HG02943 (cell line): ENCODE measurements around the gene ARL10.
"Not testable (repeated sequence)": the region's sequence is repeated elsewhere in the genome, so short reads cannot be mapped to it uniquely, and the experiment has no call there.

Experiments used
- ATAC-seq: cut with Tn5 transposase; IDR thresholded peaks from one replicate; pipeline ENCODE4 v1.9.1; 2021; ENCODE audit warnings: mild to moderate bottlenecking, low read depth, moderate library complexity; ENCODE audit not compliant: unreplicated experiment

The ARL10 gene

DNA sequence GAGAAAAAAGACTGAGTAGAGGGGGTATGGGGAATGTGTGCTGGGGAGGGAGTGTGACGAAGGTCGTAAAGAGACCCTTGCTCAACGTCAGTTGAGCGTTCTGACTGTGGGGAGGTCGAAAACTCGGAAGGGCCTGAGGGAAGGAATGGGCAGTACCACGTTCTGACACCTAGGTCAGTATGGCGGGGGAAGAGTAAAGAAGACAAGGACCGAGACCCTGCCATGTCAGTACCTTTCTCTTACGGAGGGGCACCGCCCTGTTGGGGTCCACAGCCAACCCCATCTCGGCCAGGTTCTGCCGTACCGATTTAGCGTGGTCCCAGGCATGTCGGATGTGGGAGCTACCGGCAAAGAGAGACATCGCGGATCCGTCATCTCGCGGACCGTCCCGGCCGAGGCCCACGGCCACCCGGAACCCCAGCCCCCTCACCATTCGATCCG lies 22.7 kb downstream of the ARL10 start:
- ATAC-seq, result no peak

DNA sequence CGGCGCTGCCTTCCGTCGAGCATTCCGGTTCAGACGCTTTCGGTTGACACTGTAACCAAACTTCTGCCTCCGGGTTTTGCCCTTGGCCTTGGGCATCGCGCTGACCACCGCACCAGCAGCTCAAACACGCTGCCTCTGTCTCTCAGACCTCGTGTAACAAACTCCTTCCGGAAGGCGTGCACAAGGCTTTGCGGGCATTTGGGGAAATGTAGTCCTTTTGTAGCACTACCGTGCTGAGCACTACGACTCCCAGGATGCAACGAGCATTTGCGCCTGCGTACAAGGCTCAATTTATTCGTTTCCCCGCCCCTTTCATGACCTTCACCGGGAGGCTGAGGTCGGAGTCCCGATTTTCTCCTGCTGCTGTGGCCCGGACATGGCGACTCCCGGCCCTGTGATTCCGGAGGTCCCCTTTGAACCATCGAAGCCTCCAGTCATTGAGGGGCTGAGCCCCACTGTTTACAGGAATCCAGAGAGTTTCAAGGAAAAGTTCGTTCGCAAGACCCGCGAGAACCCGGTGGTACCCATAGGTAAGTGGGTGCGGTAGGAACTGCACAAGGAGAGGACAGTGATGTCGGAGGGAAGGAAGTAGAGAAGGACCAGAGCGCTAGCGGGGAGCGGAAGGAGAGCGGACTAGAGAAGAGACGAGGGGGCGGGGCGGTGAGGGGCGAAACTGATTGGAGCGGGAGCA lies 23.3 kb downstream of the ARL10 start, which contains the start of the genes HIGD2A and NOP16:
Gene HIGD2A, plus strand, starts transcription at position 308 of the 691 bp plus-strand sequence. Its CDS starts 69 bp downstream, at position 377.
Gene NOP16, minus strand, starts transcription at position 155 of the 691 bp plus-strand sequence. Its CDS starts 59 bp downstream, at position 96.
- ATAC-seq, result peak; percentile 88

DNA sequence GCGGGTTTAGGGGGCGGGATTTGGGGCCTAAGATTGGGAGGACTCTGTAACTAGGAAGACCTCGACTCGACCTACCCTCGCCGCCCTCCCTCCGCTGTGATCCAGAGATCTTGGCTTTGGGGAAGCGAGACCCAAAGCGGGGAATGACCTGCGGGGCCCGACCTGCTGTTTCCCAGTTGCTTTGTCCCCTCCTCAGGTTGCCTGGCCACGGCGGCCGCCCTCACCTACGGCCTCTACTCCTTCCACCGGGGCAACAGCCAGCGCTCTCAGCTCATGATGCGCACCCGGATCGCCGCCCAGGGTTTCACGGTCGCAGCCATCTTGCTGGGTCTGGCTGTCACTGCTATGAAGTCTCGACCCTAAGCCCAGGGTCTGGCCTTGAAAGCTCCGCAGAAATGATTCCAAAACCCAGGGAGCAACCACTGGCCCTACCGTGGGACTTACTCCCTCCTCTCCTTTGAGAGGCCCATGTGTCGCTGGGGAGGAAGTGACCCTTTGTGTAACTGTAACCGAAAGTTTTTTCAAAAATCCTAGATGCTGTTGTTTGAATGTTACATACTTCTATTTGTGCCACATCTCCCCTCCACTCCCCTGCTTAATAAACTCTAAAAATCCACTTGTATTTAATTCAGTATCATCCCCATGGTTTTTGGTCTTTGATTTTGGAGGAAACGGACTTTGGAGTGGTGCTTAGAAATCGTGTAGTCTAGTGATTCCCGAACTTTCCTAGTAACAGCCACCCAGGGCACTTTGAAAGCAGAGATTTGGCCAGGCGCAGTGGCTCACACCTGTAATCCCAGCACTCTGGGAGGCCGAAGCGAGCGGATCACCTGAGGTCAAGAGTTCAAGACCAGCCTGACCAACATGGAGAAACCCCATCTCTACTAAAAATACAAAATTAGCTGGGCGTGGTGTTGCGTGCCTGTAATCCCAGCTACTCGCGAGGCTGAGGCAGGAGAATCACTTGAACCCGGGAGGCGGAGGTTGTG lies 24.1 kb downstream of the ARL10 start:
- ATAC-seq, result peak; percentile 31

DNA sequence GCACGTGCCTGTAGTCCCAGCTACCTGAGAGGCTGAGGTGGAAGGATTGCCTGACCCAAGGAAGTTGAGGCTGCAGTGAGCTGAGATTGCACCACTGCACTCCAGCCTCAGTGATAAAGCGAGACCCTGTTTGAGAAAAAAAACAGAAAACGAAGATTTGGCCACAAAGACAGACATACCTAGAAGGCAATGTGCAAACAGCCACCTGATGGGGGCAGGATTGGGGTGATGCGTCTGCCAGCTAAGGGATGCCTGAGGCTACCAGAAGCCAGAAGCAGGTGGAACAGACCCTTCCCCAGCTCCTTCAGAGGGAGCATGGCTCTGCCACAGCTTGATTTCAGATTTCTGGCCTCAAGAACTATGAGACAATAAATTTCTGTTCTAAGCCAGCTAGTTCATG lies 26.2 kb downstream of the ARL10 start:
- ATAC-seq, result no peak

DNA sequence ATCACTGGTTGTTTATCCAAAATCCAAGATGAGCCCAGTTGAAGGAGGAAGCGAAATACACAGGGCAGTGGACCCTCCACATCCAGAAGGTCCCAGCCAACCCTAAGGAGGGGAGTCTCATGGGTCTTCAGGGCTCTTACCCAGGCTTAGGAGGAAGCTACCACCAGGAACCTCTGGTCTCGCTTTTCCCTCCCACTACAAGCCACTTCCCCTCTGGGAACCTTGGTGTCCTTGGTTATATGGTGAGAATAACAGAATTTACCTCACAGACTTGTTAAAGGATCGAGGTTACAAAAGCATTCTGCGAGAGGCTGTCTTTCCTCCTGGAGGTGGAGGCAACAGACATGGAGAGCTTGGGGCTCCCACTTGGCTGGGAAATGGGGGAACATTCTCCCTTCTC lies 26.7 kb downstream of the ARL10 start:
- no peak for ATAC-seq

DNA sequence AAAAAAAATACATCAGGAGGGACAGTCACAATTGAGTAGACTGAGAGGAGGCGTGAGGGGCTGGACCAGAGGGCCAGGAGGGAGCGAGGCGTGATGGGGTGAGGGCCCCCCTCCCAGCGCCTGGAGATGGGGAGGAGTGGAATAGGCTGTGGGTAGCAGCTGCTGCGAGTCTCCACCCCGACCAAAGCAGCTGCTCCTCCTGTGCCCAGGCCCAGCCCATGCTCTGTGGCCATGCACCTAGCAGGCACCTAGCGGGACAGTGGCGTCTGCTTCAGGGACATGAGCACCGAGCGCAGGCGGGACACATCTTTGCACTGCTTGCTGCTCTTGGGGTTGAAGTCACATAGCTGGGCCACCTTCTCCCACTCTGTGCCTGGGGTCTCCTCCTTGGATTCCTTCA lies 27.2 kb downstream of the ARL10 start:
- no peak for ATAC-seq

DNA sequence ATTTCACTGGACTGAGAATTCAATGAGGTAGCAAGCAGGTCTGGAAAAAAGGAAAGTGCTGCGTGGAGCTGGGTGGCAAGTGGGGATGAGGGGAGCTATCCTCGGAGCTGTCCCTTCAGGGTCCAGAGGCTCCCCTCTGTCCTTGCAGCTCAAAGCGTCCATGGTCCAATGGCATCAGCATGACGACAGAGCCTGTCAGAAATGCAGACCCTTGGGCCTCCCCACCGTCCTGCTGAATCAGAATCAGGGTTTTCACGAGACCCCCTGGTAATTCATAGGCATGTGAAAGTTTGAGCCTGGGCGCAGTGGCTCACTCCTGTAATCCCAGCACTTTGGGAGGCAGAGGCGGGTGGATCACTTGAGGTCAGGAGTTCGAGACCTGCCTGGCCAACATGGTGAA lies 28.8 kb downstream of the ARL10 start:
- ATAC-seq, result no peak

DNA sequence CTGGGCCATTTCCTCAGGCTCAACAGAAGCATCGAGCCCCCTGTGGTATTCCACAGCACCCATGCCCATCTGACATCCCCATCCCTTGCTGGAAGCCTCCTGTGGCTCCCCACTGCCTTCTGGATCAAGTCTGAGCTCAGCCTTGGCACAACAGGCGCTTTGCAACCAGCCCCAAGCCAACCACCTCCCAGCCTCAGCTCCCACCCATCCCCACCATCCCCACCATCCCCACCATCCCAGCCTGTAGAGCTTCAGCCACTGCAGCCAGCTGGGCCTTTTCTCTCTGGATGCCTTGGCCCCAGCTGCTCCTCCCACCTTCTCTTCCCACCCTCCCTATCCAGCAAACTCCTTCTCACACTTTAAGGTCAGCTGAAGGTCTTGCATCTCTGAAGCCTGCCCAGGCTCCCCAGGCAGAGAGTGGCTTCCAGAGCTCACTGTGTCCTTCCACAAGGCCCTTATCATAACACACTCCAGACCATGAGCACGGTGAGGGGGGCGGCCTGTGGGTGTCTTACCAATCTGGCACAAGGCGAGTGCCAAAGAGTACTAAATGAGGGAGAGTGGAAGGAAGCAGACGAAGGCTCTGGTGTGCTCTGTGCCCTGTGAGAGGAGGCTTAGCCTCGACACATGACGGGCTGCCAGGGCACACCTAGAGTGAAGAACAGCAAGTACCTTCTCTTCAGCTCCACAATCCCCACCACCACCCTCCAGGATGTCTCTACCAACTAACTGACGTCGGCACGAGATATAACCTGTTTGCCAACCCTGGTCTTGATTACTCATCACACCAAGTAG lies 29.8 kb downstream of the ARL10 start:
- no peak for ATAC-seq

DNA sequence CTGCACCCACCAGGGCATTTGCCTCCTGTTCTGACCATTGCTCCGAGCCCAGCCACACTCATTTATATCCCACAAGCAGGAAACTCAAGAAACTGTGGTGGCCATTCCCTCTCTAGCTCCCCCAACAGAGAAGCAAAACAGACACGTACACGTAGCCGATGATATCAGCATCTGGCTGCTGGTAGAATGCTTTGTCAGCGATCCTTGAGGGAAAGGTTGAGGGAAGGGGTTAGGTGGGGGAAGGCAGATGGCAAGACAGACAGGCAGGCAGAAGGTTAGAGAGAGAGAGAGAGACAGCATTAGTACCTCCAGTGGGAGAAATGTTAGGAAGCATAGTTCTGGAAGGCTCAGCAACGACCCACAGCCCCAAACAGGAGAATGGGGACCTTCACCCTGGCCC lies 31.0 kb downstream of the ARL10 start:
- ATAC-seq, result no peak

DNA sequence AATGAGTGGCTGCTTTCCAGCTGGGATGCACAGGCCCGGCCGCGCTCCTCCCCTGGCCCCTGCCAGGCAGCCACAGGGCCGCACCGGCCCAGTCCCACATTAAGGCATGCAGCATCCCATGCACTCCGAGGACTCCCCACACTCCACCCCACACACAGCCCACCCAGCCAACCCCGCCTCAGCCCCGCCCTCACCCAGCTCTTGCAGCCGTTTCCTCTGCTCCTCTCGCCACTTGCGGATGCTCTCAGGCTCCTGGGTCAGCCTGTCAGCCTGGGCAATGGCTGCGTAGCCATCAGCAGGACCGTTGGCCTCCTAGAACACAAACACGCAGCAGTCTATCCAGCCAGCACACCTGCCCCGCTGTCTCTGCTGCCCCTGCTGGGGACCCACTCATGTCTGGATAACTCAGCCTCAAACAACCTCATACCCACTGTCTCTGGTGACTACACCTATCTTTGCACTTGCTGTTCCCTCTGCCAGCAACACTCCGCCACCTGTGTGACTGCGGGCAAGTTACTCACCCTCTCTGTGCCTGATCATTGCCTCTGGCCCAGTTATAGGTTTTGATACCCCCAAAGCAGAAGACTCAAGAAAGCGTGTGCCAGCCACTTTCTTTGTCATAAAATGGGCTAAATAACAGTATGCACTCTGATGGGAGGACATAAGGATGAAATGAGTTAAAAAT lies 32.6 kb downstream of the ARL10 start:
- ATAC-seq, result no peak

DNA sequence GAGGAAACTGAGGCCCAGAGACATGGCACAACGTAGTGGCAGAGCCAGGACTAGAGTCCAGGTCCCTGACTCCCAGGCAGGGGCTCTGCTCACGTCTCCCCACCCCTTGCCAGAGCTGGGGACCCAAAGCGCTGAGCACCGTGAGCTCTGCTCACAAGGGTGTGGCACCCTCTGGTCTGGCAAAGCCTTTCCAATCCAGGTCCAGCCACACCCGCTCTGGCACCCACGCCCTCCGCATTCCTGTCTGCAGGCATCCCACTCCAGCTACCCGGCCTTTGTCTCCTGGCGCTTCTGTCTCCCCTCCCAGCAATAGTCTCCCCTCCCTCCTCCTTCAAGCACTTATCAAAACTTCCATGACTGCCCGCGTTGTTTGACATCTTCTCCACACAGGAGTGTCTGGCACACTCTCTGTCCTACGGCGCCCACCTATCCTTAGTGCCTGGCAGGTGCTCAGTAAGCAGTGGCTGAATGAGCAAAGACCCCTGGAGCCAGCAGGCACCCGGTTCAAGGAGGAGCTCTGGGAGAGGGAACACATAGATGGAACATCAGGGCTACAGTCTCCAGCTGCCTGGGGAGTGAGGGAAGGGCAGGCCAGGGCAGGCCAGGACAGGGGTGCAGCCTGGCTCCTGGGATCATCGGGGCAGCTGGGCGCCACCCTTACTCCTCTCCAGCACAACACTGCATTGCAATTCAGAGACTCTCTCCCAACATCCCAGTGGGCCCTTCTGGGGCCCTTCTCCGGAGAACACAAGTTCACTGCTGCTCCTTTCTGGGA lies 35.3 kb downstream of the ARL10 start:
- no peak for ATAC-seq

DNA sequence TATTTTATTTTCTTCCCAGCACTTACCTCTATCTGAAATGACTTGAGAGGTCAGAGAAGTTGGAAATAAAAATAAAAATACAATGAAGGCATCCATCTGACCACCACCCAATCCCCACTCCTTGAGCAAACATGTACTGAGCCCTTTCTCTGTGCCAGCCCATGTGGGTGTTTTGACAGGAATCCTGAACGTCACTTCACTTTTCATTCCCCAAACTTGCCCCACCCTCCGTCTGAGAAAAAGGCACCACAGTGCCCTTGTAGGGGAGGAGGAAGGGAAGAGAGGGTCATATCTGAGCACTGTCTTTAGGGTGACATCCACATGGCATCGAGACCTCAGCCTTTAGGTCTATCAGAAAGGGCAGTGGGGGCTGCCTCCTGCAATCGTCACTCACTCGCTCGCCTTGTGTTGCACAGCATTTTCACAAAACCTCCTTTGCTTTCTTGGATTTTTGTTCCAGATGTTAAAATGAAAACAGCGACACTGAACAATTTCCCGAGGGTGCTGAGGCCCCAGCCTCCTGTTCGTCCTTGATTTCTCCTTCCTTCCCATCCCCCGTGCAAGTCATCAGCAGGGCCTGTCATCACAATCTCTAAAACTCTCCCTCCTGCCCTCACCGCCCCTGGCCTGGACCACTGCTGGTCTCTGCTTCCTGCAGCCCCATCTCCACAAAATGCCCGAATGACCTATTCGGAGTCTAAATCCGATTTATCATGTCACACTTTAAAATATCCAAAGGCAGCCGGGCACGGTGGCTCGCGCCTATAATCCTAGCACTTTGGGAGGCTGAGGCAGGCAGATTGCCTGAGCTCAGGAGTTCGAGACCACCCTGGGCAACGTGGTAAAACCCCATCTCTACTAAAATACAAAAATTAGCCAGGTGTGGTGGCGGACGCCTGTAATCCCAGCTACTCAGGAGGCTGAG lies 36.3 kb downstream of the ARL10 start:
- ATAC-seq, result no peak

DNA sequence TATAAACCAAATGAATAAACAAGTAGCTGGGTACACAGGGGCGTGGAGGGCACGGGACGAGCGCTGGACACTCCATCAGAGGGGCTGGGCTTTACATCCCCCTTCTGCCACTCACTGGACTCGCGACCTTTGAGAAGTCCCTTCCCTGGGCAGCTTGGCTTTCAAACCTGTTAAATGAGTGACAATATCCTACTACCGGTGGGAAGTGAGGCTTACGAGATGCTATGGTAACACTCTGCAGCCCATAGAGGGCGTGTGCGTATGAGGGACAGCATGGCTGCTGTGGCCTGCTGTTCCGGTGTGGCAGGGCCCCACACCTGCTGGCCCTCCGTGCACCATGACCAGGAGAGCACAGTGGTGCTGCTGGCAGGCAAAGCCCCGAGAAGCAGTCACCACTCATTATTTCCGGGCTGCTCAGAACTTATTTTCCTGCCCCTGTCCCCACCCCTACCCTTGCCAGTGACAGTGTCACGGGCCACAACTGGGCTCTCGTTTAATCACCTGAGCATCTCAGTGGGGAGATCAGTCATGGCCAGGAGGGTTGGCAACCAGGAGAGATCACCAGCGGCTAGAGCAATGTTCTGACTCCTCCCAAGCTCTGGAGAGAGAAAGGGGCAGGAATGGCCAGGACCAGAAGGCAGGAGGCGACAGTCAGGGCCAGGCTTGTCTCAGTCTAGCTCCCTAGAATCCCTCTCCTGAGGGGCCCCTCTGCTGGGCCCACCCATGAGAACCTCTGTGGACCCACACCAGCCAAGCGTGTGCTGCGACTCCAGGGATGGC lies 40.6 kb downstream of the ARL10 start:
- ATAC-seq, result no peak

DNA sequence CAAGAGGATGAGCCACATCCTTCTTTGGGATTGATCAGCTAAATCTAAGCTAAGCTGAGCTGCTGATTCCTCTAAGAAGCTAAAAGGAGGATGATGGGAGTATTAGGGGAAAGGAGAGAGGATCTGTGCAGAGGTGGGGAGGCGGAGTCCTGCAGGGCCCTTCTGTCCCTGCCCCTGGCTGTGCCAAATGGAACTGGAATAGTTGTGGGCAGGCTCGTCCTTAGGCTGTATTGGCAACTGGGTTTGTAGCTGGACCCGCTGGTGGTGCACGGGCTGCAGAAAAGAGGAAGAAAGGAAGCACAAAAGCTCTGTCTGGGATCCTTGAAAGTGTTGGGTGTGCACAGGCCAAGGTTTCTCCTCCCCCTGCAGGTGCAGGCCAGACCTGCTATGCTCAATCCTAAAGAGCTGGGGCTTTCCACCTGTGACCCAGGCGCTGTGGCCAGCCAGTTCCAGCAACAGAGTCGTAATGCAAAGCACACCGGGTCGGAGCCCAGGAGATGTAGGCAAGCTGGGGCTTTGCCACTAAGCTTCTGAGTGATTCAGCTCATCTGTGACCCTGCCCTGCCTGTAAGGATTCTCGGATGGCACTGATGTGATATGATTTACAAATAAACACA lies 41.3 kb downstream of the ARL10 start:
- ATAC-seq, result no peak

DNA sequence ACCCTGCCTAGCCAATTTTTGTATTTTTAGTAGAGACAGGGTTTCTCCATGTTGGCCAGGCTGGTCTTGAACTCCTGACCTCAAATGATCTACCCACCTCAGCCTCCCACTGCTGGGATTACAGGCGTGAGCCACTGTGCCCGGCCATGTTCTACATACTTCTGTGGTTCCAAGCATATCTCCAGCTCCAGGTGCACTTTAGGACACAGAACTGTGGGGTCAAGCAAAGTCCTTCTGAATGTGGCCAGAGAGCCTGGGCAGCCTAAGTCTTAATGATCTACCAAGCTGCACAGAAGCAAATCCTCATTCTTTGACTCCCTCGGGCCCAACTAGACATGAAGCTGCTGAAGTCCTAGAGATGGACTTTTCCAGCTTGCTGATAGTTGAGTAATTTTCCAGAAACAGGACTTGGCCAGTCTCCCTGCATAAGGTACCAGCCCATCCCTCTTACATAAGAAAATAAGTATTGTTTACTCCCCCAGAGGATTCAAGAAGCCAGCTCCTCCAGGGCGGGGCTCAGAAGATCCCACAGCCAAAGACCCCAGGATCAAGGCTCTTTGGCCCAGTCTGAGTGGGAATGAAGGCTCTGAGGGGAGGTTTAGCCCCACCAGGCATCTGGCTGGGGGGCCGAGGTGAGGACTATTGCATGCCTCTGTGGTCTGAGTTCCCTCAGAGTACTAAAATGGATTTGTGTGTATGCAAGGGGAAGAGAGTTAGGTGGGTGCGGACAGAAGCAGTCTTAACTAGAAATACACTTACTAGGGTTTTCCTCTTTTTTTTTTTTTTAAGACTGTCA lies 42.4 kb downstream of the ARL10 start:
- no peak for ATAC-seq

DNA sequence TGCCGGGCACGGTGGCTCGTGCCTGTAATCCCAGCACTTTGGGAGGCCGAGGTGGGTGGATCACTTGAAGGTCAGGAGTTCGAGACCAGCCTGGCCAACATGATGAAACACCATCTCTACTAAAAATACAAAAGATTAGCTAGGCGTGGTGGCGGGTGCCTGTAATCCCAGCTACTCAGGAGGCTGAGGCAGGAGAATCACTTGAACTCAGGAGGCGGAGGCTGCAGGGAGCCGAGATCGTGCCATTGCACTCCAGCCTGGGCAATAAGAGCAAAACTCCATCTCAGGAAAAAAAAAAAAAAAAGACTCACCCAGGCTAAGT lies 42.9 kb downstream of the ARL10 start:
- not testable (repeated sequence) for ATAC-seq
